ENCODE measurements around the gene CCDC197. TPM values are rescaled to one million over a fixed set of nuclear protein-coding genes. Genes with fewer than 3 reads are reported as not detected.

CCDC197 gene
- total RNA-seq, 1 donor from 2014 or later, result not detected

GRCh38 chr14:94036313-94037167 lies 39.4 kb downstream of the CCDC197 start:
- DNase-seq (ENCODE audit: low read depth), result no peak
- no peak overlapping the region for H3K4me3 ChIP-seq (ENCODE audit: low read depth, low read length)
- TF ChIP-seq CTCF (conservative IDR thresholded peaks at IDR 0.05; ENCODE audit: low read depth, low read length), result peak; percentile 90

DNA sequence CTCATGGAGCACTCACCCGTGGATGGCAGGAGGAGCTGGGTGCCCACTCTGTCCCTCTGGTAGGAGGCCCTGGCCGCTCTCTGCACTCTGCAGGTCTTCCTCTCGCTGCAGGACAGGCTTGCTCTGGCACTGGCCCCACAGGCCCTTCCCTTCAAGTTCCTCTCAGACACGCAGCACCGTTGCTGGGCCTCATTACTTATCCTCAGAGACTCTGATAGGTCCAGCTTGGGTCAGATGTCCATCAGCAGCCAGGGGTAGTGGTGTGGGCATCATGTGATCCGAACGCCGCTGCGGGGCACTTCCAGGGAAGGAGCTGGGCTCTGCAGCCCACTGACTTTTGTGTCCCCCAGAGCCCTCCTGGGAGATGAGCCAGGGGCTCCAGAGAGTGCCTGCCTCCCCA lies 40.9 kb downstream of the CCDC197 start:
- H3K4me3 ChIP-seq (ENCODE audit: low read depth, low read length), result no peak overlapping the region
- no peak for TF ChIP-seq CTCF (conservative IDR thresholded peaks at IDR 0.05; ENCODE audit: low read depth, low read length)
- no peak for DNase-seq (ENCODE audit: low read depth)

DNA sequence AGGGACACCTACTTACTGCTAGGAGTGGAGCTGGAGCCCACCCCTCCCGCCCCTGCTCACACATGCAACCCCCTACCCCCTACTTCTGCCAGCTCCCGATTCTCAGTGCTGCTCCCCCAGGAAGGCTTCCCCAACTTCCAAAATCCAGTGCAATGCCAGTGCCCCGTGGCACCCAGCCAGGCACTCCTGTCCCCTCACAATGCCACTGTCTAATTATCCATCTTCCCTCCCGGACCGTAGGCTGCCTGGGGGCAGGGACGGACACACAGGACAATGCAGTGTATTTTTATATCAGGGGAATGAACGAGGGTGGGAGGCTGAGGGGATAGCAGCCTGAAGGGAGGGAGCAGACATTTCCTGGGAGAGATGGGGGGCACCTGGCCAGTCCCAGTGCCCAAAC lies 41.4 kb downstream of the CCDC197 start:
- no peak for TF ChIP-seq CTCF (conservative IDR thresholded peaks at IDR 0.05; ENCODE audit: low read depth, low read length)
- H3K4me3 ChIP-seq (ENCODE audit: low read depth, low read length), result no peak overlapping the region
- no peak for DNase-seq (ENCODE audit: low read depth)

DNA sequence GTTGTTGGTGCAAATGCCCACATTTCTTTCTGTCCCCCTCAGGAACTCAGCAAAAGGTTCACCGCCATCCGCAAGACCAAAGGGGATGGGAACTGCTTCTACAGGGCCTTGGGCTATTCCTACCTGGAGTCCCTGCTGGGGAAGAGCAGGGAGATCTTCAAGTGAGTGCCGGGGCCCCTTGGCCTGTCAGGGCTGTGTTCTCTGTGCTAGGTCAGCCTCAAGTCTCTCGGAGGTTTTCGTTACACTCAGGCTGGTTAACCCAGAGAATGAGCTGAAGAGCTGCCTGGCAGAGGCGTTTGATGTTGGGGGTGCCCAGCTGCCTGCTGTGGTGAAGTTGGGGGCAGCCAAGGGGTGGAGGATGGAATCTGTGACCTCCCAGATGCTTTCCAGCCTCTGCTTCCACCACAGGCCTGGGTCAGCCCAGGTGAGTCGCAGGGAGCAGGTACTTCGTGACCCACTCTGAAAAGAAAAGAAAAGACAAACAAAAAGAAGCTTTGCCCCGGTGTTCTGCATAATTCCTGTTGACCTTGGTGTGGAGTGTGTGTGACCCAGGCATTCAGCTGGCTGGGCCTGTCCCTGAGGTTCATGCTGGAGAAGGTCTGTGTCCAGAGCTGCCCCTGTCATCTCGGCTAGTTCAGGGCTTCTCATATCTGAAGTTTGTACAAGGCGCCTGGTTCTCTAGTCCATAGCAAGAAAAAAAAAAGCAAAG lies 42.0 kb downstream of the CCDC197 start:
- DNase-seq (ENCODE audit: low read depth), result no peak
- H3K4me3 ChIP-seq (ENCODE audit: low read depth, low read length), result no peak overlapping the region
- TF ChIP-seq CTCF (conservative IDR thresholded peaks at IDR 0.05; ENCODE audit: low read depth, low read length), result no peak

GRCh38 chr14:94040247-94040646 lies 43.1 kb downstream of the CCDC197 start:
- no peak for TF ChIP-seq CTCF (conservative IDR thresholded peaks at IDR 0.05; ENCODE audit: low read depth, low read length)
- H3K4me3 ChIP-seq (ENCODE audit: low read depth, low read length), result no peak overlapping the region
- no peak for DNase-seq (ENCODE audit: low read depth)

- TF ChIP-seq CTCF (conservative IDR thresholded peaks at IDR 0.05; ENCODE audit: low read depth, low read length), result no peak
- no peak for DNase-seq (ENCODE audit: low read depth)
- no peak overlapping the region for H3K4me3 ChIP-seq (ENCODE audit: low read depth, low read length)
These were observed 43.7 kb downstream of the CCDC197 start for GRCh38 chr14:94040796-94041195.
